Panc1 (cell line): Measurements from ENCODE around the gene GMPR2. TPM values are rescaled to one million over a fixed set of nuclear protein-coding genes. Genes with fewer than 3 reads are reported as not detected.

Experiments used
- ATAC-seq: fragments of 200-7000 bp; cut with Tn5 transposase; 2 replicates; pipeline ENCODE4 v1.9.1; 2020; ENCODE audit warnings: mild to moderate bottlenecking, moderate library complexity
- BruUV-seq: library from RNA; stranded (reverse); fragments of 400-500 nt; replicated peaks from 2 replicates; lab custom pipeline; 2021; lab: Mats Ljungman, UMichigan
- CTCF ChIA-PET: fragments of 300-600 bp; sonication (Branson Sonifier 250); formaldehyde crosslinking; loops from one replicate; lab custom pipeline; 2022; ENCODE audit warnings: antibody characterized with exemption; lab: Charles Lee
- POLR2A ChIA-PET: fragments of 300-600 bp; sonication (Branson Sonifier 250); formaldehyde crosslinking; loops from one replicate; lab custom pipeline; 2022; ENCODE audit warnings: antibody characterized with exemption; lab: Charles Lee
- DNase-seq: peaks from one replicate; pipeline ENCODE4 v3.0.0-alpha.2; 2010; ENCODE audit warnings: low read depth, low spot score
- H3K27ac ChIP-seq: 2 replicates; pipeline ENCODE4 v1.5.1; 2011; ENCODE audit warnings: mild to moderate bottlenecking, low read length, inconsistent platforms
- H3K27me3 ChIP-seq: fragments of 200-500 bp; sonication (Bioruptor generic); 2 replicates; pipeline ENCODE4 v1.6.0; 2014; ENCODE audit warnings: low read length, inconsistent platforms; ENCODE audit not compliant: control insufficient read depth, insufficient read depth
- H3K36me3 ChIP-seq: fragments of 200-500 bp; sonication (Bioruptor generic); 2 replicates; pipeline ENCODE4 v1.5.1; 2014; ENCODE audit warnings: inconsistent platforms, mild to moderate bottlenecking, low read length, moderate library complexity; ENCODE audit not compliant: control insufficient read depth, insufficient read depth
- H3K4me1 ChIP-seq: 2 replicates; pipeline ENCODE4 v1.5.1; 2011; ENCODE audit warnings: inconsistent platforms, mild to moderate bottlenecking, low read length, moderate library complexity; ENCODE audit not compliant: control insufficient read depth, insufficient read depth
- H3K4me3 ChIP-seq, 2 experiments: 2 replicates each; pipeline ENCODE4 v1.5.1; 2011 to 2012; ENCODE audit warnings: low read depth in 2 of 2, low read length in 2 of 2, mild to moderate bottlenecking in 2 of 2, inconsistent platforms in 1 of 2, moderate library complexity in 1 of 2
- H3K9me3 ChIP-seq: fragments of 200-500 bp; sonication (Bioruptor generic); 2 replicates; pipeline ENCODE4 v1.5.1; 2014; ENCODE audit warnings: low read depth, mild to moderate bottlenecking, inconsistent platforms, low read length, moderate library complexity; ENCODE audit not compliant: control insufficient read depth, insufficient read depth
- POLR2AphosphoS5 ChIP-seq: IDR thresholded peaks from 2 replicates; pipeline ENCODE4 v1.6.1; 2012; ENCODE audit warnings: mild to moderate bottlenecking, low read depth, low read length, moderate library complexity
- SIN3A ChIP-seq: IDR thresholded peaks from 2 replicates; pipeline ENCODE4 v1.6.1; 2012; ENCODE audit warnings: low read depth, mild to moderate bottlenecking, low read length, moderate library complexity, borderline replicate concordance; ENCODE audit not compliant: insufficient read depth
- TCF7L2 ChIP-seq: IDR thresholded peaks from 2 replicates; pipeline ENCODE4 v1.6.1; 2011; ENCODE audit warnings: mild to moderate bottlenecking, low read depth, low read length, inconsistent platforms
- in situ Hi-C: cut with HindIII; loops from 2 replicates; pipeline ENCODE4 v1.10.0; 2016; ENCODE audit warnings: low sequenced_read_pairs, low pct_unique_long_range_greater_than_20kb
- intact Hi-C: fragments of 100-400 bp; cut with micrococcal nuclease; formaldehyde crosslinking; loops from one replicate; pipeline ENCODE4 v1.10.0; 2022; ENCODE audit not compliant: unreplicated experiment
- total RNA-seq: library from RNA; stranded (reverse); gene quantifications from one replicate; pipeline ENCODE4 v1.2.1, GENCODE V29; 2021; ENCODE audit not compliant: unreplicated experiment
- TF ChIP-seq, protein P1 (sequence below): fragments of 450-650 bp; IDR thresholded peaks from 2 replicates; pipeline ENCODE4 v1.5.1; 2017; ENCODE audit warnings: mild to moderate bottlenecking
- TF ChIP-seq, protein P2 (sequence below), 2 experiments: IDR thresholded peaks; 2 replicates each; pipeline ENCODE4 v1.6.1; 2011 to 2012; ENCODE audit warnings: low read depth in 2 of 2, control low read depth in 1 of 2, low read length in 1 of 2, mild to moderate bottlenecking in 1 of 2, moderate library complexity in 1 of 2; ENCODE audit not compliant: insufficient read depth in 1 of 2

Gene GMPR2
- total RNA-seq, 1 experiment from 2014 or later = 45.9 TPM

DNA sequence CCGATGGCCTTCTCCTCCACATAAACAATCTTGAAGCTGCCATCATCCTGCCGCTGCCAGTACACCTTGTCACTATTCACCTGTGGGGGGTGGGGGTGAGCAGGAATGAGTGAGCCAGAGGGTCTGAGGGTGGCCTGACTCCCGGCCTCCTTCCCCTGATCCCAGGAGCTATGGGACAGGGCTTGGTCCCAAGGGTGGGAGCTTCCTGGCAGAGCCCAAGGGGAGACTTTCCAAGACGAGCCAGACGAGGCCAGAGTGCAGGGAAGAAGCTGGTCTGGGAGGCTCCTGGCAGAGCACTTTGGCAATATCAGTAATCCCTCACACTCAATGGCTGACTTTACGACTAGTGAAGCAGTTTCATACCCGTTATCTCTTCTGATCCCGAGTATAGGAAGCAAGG is 22.7 kb downstream of the GMPR2 start:
- Histone ChIP-seq H3K36me3 (no peaks in the 10 kb centered on the region), H3K27ac (no peak overlapping the region), H3K4me3 (no peak overlapping the region), H3K27me3 (no peaks in the 10 kb centered on the region), H3K9me3 (no peaks in the 10 kb centered on the region), H3K4me1 (no peaks in the 10 kb centered on the region)
- POLR2A ChIA-PET = no interaction called here
- no TSS peak for BruUV-seq
- ATAC-seq = no peak
- in situ Hi-C loops = no loop called here
- TF ChIP-seq POLR2AphosphoS5 = no peak
- TF ChIP-seq, protein P1, sequence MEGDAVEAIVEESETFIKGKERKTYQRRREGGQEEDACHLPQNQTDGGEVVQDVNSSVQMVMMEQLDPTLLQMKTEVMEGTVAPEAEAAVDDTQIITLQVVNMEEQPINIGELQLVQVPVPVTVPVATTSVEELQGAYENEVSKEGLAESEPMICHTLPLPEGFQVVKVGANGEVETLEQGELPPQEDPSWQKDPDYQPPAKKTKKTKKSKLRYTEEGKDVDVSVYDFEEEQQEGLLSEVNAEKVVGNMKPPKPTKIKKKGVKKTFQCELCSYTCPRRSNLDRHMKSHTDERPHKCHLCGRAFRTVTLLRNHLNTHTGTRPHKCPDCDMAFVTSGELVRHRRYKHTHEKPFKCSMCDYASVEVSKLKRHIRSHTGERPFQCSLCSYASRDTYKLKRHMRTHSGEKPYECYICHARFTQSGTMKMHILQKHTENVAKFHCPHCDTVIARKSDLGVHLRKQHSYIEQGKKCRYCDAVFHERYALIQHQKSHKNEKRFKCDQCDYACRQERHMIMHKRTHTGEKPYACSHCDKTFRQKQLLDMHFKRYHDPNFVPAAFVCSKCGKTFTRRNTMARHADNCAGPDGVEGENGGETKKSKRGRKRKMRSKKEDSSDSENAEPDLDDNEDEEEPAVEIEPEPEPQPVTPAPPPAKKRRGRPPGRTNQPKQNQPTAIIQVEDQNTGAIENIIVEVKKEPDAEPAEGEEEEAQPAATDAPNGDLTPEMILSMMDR = no peak
- no peak for TF ChIP-seq SIN3A
- no peak for TF ChIP-seq TCF7L2
- TF ChIP-seq, protein P2, sequence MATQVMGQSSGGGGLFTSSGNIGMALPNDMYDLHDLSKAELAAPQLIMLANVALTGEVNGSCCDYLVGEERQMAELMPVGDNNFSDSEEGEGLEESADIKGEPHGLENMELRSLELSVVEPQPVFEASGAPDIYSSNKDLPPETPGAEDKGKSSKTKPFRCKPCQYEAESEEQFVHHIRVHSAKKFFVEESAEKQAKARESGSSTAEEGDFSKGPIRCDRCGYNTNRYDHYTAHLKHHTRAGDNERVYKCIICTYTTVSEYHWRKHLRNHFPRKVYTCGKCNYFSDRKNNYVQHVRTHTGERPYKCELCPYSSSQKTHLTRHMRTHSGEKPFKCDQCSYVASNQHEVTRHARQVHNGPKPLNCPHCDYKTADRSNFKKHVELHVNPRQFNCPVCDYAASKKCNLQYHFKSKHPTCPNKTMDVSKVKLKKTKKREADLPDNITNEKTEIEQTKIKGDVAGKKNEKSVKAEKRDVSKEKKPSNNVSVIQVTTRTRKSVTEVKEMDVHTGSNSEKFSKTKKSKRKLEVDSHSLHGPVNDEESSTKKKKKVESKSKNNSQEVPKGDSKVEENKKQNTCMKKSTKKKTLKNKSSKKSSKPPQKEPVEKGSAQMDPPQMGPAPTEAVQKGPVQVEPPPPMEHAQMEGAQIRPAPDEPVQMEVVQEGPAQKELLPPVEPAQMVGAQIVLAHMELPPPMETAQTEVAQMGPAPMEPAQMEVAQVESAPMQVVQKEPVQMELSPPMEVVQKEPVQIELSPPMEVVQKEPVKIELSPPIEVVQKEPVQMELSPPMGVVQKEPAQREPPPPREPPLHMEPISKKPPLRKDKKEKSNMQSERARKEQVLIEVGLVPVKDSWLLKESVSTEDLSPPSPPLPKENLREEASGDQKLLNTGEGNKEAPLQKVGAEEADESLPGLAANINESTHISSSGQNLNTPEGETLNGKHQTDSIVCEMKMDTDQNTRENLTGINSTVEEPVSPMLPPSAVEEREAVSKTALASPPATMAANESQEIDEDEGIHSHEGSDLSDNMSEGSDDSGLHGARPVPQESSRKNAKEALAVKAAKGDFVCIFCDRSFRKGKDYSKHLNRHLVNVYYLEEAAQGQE (IDR thresholded peaks at IDR 0.05; ENCODE audit: insufficient read depth in 1 of 2, low read depth in 2 of 2, low read length in 1 of 2) = no peak
- intact Hi-C loops = no loop called here
- CTCF ChIA-PET = interaction anchor here (0.5 kb wide), 1 partner anchor 43 kb away, joined by 3 read pairs; no protein-coding TSS in a partner anchor
- DNase-seq = no peak

DNA sequence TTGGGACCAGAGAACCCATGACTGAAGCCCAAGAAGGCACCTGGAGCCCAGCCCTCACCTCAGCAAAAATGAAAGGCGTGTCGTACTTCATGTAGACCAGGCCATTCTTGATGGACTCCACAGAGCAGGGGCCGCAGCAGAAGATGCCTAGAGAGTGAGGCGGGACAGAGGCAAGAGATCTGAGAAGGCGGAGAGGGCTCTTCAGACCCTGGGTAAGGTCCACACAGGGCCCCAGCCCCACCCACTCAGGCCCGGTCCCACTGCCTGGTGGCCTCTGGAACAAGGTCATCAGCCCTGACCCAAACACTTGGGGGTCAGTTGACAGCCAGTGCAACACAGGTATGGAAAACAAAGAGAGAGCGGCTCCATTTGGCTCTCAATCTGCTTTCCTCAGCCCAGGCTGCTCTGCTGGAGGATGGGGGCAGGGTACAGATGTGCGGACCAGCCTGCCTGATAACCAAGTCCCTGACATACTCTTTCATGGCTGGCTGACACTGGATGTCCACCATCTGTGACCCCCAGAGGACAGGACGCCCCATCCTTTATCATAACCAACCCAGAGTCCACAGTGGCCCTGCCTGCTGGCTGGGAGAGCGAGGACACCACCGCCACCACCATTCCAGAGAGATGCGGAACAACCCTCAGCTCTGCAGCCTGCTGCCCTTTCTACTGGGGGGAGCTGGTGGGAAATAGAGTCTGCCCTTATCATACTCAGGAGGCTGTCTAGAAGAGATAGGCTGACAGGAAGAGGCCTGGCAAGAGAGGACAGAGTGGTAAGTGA is 23.4 kb downstream of the GMPR2 start:
- in situ Hi-C loops (no loop called here), intact Hi-C loops (no loop called here)
- no peaks in the 10 kb centered on the region for H3K9me3 ChIP-seq
- no peak overlapping the region for H3K27ac ChIP-seq
- H3K4me3 ChIP-seq = no peak overlapping the region
- DNase-seq = no peak
- H3K36me3 ChIP-seq = no peaks in the 10 kb centered on the region
- ChIA-PET CTCF (interaction anchor here (0.5 kb wide), 1 partner anchor 43 kb away, joined by 3 read pairs; no protein-coding TSS in a partner anchor), POLR2A (no interaction called here)
- no peaks in the 10 kb centered on the region for H3K4me1 ChIP-seq
- BruUV-seq = no TSS peak
- TF ChIP-seq POLR2AphosphoS5 (no peak), SIN3A (no peak), TCF7L2 (no peak)
- TF ChIP-seq, protein P1 = no peak
- TF ChIP-seq, protein P2 (IDR thresholded peaks at IDR 0.05; ENCODE audit: insufficient read depth in 1 of 2, low read depth in 2 of 2, low read length in 1 of 2) = no peak
- no peaks in the 10 kb centered on the region for H3K27me3 ChIP-seq
- ATAC-seq = no peak
